8988T (cell line): Measurements from ENCODE around the gene ATMIN.

Experiments
- DNase-seq: peaks from one replicate; pipeline ENCODE4 v3.0.0; 2011

Gene ATMIN

DNA sequence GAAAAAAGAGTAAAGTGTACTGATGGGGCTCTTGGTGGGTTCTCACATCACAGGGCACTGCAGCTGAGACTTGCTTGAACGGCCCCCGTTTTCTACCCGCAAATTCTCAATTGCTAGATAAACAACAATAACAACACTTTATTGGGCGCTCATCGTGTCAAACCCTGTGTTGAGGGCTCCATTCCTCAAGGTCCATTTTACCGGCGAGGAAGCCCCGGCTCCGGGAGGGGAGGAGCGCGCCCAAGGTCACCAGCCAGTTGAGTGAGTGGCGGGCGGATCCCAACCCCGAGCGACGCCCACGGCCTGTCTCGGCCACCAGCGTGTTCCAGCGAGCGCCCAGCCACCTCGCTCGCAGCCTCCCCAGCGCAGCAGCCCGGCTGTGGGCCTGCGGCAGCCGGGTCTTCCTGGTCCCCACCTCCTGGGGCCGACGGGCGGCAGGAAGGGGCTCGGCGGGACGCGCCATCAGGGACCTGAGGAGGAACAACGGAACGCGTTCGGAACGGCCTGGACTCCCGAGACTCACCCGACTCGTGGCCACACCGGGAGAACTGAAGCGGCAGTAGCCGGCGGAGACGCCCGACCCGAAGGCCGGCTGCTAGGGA is 29.3 kb upstream of the ATMIN start:
- DNase-seq: peak; percentile 35

GRCh38 chr16:81006813-81007695 is 28.6 kb upstream of the ATMIN start, which contains the start of the genes CENPN and CMC2:
TSS of gene CENPN (plus strand) at chr16:81007214. CDS start at chr16:81011940, 4,726 bp downstream.
TSS of gene CMC2 (minus strand) at chr16:81006885. CDS start at chr16:80997394, 9,491 bp downstream.
- peak; percentile 84 for DNase-seq

- DNase-seq: no peak
Observed at GRCh38 chr16:81008505-81008789, 27.2 kb upstream of the ATMIN start.

DNA sequence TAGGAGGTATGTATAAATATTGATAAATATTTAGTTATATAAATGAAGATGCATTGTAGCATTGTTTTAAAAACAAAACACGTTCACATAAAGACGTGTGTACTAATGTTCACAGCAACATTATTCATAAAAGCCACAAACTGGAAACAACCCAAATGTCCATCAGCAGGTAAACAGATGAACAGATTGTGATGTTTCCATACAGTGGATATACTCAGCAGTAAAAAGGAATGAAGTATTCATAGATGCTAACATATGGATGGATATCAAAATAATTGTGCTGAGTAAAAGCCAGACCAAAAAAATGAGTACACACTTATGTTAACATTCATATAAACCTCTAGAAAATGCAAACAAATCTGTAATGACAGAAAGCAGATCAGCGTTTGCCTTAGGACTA is 22.7 kb upstream of the ATMIN start:
- no peak for DNase-seq

DNA sequence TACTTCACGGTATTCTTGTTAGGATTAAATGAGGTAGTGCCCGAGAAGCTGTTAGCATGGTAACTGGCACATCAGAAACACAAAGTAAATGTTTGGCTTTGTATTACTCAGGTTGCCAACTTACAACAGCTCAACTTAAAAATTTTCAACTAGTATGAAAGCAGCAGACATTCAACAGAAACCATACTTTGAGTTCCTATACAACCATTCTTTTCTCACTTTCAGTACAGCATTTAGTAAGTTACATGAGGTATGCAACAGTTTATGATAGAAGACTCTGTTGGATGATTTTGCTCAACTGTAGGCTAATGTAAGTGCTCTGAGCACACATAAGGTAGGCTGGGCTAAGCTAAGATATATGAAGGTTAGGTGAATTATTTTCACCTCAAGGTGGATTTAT is 21.0 kb upstream of the ATMIN start:
- DNase-seq: no peak

GRCh38 chr16:81018496-81018895 is 17.1 kb upstream of the ATMIN start:
- DNase-seq: no peak

DNA sequence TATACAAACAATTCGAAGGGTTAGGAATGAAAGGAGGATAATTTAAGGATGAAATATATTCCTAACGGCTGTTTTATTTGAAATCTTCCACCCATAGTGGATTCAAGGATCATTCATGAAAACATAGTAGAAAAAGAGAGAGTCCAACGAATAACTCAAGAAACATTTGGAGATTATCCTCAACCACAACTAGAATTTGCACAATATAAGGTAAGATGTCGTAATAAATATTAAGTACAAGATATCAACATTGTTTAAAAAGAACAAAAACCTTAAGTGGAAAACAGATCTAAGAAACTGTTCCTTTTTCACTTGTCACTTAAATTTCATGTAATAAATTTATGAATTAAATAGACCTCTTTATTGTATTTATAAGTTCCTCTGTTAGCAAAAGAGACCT is 9.2 kb upstream of the ATMIN start:
- DNase-seq: no peak

DNA sequence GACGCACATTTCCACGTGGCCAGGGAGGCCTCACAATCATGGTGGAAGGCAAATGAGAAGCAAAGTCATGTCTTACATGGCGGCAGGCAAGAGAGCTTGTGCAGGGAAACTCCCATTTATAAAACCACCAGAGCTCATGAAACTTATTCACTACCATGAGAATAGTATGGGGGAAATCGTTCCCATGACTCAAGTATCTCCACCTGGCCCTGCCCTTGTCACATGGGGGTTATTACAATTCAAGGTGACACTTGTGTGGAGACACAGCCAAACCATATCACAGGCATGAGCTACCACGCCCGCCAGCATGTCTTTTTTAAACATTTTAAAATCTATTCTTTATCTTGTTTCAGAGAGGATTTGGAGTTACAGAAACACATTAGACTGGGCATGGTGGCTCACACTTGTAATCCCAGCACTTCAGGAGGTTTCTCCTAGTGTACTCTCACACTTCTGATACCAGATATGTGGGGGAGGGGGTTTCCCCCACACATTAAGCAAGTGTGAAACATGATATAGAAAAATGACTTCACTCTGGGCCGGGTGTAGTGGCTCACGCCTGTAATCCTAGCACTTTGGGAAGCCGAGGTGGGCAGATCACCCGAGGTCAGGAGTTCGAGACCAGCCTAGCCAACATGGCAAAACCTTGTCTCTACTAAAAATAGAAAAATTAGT is 5.6 kb upstream of the ATMIN start:
- DNase-seq: no peak

DNA sequence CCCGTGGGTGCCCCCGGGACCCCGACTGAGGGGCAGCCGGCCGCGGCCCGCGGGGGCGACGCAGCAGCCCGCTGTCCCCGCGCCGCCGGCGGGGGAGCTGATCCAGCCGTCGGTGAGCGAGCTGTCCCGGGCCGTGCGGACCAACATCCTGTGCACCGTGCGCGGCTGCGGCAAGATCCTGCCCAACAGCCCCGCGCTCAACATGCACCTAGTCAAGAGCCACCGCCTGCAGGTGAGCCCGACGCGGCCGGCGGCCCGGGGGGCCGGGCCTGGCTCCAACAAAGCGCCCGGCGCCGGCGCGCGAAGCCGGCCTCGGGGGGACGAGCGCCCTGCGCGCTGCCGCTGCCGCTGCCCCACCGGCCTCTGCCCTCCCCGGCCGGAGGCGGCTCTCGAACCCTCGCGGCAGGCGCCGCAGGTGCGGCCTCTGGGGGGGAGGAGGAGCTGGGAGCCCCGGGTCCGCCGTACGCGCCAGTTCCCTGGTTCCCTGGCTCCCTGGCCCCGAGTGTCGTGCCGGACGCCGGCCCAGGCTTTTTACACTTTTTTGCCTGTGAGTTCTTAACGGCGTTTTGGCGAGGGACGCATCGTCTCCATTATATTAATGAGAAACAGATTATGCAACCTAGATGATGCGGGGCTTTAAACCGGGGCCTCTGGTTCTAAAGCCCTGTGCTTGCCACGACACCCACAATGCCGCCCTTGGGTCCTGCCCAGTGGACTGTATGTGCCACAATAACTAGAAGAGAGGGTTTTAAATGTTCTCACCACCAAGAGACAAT is 521 bp downstream of the ATMIN start:
- peak; percentile 68 for DNase-seq

- peak; percentile 24 for DNase-seq
Observed at GRCh38 chr16:81036751-81037350, 1.2 kb downstream of the ATMIN start.

GRCh38 chr16:81040131-81040530 is 4.5 kb downstream of the ATMIN start:
- DNase-seq: no peak

DNA sequence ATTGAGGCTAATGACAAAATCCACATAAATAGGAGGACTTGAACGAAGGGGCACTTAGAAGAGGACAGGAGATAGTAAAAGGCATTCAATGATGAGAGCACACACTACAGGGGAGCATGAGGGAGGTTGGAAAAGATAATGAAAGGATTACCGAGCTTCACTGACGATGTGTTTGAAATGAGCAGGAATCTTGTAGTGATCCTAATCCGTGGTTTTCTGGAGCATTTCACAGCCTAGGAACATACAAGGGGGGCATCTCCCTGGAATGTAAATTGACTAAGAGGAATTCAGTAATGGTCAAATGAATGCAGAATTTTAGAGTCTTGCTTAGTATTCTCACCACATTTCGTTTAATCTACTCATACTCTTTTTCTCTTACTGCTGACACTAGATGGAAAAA is 5.2 kb downstream of the ATMIN start:
- DNase-seq: no peak

- no peak for DNase-seq
Observed at GRCh38 chr16:81041696-81042095, 6.1 kb downstream of the ATMIN start.

DNA sequence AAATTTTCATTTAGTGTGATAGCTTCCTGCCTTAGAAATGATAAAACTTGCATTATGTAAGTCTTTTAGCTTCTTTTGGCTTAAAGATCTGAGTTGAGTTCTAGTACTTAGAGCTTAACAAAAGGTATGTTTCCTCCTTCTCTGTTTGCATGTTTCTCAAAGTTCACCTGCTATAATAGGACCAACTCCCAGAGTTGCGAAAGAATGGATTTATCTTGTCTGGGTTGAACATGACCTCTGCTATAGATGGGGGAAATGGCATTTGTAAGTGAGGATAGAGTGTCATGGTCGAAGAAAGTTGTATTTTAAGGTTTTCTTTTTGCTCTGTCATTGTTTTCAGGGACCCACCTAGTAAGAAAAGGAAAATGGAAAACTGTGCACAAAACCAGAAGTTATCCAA is 7.2 kb downstream of the ATMIN start:
- no peak for DNase-seq

DNA sequence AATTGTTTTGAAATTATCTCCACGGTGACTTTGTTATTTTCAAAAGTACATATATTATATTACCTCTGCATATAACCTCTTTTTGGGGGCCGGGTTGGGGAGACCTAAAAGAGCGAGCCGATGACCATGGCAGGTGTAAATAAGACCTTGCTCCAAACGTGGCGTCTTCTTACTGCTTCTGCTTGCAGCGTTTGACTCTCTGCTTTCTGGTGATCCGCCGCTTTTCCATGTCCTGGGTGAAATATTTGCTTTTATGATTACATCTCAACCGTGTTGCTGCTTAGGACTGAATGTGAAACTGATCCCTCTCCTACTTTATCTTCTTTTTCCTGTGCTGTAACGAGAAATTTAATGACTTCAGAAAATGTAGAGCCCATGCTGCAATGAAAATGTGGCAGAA is 18.1 kb downstream of the ATMIN start:
- no peak for DNase-seq

- no peak for DNase-seq
Observed at GRCh38 chr16:81060576-81061306, 25.1 kb downstream of the ATMIN start.

DNA sequence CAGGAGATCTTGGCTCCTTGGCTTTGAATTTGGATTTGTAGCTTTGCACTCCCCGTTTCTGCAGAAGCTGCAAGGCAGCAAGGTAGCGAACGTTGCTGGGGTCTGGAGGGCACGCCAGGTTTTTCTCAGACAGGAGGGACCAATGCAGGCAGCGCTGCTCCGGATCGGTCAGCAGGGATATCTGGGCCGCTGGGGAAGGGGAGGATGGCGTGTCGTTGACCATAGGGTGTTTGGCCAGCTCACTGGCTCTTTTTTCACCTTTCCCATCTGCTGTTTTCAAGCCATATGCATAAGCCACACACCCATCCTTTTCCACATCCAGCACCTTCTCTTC is 25.6 kb downstream of the ATMIN start:
- no peak for DNase-seq

DNA sequence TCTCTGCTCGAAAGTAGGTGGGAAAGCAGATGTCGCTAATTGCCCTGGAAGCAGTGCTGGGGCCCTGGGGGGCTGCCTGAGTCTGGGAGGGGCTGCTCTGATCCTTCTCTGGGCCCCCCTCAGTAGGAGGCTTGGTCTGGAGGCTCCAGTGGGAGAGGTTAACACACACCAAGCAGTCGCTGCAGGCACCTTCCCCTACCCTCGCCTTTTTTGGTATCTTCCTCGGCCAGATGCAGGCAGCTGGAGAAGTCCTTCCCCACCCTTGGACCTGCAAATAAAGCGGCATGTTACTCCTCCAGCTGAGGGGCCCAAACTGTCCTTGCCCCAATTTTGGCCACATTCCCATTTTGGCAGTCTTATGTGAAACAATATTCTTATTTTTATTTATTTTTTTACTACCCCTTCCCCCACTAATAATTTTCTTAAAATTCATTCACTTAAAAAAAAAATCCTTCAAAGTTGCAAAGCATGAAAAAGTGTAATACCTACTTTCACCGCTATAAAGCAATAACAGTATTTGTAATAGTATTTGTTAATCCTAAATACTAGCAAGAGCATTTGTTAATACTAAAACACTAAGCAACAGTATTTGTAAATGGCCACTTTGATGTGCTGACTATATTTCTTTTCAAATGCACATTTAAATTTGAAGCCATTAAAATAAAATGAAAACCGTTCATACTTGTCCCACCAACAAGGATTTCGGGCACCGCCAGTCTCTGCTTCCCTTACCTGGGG is 26.4 kb downstream of the ATMIN start:
- DNase-seq: no peak

DNA sequence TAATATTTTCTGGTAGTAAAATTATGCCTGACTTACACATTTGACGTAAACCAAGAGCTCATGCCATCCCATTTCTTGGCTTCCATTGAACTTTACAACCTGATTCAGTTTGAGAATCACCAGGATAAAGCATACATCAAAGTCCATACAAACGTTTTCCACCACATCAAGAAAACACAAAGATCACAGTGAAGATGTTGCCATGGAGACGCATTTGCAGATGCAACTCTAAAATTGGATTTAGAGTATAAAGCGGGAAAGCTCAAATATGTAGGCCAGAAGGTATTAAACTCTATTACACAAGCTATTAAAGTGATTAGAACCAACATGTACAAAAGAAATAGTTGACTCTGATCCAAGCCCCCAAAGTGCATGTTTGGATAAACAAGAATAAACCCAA is 31.0 kb downstream of the ATMIN start:
- no peak for DNase-seq

DNA sequence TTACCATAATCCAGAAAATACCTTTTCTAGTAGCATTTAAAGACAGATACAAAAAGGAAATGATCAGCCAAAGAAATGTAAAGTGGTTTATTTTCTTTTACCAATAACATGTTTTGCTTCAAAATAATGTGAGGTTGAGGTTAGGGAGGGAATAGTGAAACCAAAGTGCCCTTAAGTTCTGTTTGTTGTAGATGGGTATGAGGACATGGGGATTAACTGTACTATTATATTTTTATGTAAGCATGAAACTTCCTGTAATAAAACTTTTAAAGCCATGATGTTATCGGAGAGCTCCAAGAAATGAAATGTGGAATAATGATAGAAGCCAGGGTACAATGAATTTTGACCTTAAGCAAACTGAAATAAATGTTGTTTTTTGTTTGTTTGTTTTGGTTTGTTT is 31.5 kb downstream of the ATMIN start:
- no peak for DNase-seq

- no peak for DNase-seq
Observed at GRCh38 chr16:81069063-81069462, 33.4 kb downstream of the ATMIN start.

DNA sequence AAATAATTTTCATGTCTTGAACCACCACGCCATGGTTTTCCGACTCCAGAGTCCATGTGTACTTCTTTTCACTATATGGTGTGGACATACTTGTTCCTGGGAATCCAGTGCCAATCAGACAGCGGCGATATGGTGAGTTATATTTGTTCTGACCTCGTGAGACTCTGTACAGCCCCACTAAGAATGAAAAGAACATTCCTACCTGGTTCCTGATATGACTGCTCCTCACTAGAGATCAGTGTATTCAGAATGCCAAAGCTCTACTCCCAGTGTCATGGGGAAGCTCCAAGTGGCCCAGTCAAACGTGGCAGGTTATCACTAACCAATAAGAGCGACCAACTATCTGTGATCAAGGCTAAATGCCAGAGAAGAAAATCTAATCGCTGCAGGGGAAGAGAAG is 35.3 kb downstream of the ATMIN start:
- DNase-seq: no peak
